Mammary epithelial cell (primary cell): ENCODE measurements around the gene SLC12A8.

Experiments
- CTCF ChIP-seq, 2 donors: IDR thresholded peaks in 1 of 2; conservative IDR thresholded peaks in 1 of 2; 2 replicates each; pipeline ENCODE4 v1.5.1; 2011 to 2012; ENCODE audit warnings: inconsistent platforms in 2 of 2, low read length in 2 of 2, mild to moderate bottlenecking in 2 of 2, control low read depth in 1 of 2, low read depth in 1 of 2; ENCODE audit not compliant: insufficient read depth in 1 of 2; ENCODE audit errors: extremely low read depth in 1 of 2
- EZH2 ChIP-seq: IDR thresholded peaks from 2 replicates; pipeline ENCODE4 v1.6.1; 2012; ENCODE audit warnings: low read length, inconsistent platforms, borderline replicate concordance

GRCh38 chr3:125035217-125035616 lies 177.3 kb downstream of the SLC12A8 start:
- TF ChIP-seq CTCF (conservative IDR thresholded peaks at IDR 0.05 in 1 of 2, IDR thresholded peaks at IDR 0.05 in 1 of 2; ENCODE audit: extremely low read depth in 1 of 2, insufficient read depth in 1 of 2, low read depth in 1 of 2, low read length in 2 of 2) (no peak), EZH2 (no peak)
